NCI-H2227 treated with DMSO at 0.1 percent for 48 hours (cell line): Measurements from ENCODE around the gene ERCC8.

Experiments
- DNase-seq: peaks from one replicate; lab custom pipeline; 2025; lab: John Stamatoyannopoulos, UW

The ERCC8 gene

DNA sequence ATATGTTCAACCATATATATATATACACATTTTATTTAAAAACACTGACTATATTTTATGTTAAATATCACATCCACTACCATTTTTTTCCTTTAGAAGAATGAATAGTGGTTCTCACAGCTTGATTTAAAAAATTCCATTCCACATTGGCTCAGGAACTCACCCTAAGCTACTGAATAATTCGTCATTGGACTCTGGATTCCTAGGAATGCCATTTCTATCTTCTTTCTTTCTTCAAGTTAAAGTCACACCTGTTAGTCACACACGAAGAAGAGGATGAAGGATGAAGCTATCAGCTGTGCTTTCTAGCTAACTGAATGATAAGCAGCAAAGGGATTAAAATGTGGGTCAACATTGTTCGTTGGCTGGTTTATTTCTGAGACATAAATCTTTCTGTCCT lies 108.7 kb downstream of the ERCC8 start:
- DNase-seq = no peak

DNA sequence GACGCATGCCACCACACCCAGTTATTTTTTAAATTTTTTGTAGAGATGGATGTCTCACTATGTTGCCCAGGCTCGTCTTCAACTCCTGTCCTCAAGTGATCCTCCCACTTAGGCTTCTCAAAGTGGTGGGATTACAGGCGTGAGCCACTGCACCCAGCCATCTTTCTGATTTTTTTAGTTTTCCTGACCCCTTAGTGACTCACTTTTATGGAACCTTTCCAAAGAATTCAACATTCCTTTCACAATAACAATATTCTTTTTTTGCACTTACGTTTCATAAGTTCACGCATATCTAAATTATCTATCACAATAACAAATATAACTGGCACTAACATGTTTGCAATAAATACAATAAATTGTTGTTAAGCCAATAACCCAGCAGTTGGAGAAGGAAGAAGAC lies 109.3 kb downstream of the ERCC8 start:
- no peak for DNase-seq

DNA sequence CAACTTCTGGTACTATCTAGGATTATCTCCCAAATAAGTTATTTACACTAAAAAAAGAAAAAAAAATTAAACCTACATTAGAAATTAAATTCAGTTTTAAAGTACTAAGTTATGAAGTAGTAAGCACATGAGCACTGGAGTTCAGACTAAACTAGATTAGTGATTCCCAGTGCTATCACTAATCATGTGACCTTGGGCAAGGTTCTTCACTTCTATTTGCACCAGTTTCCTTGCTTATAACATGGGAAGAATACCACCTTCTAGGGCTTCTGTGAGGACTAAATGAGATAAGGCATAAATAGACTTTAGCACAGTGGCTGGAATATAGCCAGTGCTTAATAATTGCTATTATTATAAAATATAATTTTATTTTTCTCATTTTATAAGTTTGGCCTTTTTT lies 111.3 kb downstream of the ERCC8 start:
- DNase-seq = no peak

- no peak for DNase-seq
Measured at GRCh38 chr5:60830581-60831127, 114.2 kb downstream of the ERCC8 start.

DNA sequence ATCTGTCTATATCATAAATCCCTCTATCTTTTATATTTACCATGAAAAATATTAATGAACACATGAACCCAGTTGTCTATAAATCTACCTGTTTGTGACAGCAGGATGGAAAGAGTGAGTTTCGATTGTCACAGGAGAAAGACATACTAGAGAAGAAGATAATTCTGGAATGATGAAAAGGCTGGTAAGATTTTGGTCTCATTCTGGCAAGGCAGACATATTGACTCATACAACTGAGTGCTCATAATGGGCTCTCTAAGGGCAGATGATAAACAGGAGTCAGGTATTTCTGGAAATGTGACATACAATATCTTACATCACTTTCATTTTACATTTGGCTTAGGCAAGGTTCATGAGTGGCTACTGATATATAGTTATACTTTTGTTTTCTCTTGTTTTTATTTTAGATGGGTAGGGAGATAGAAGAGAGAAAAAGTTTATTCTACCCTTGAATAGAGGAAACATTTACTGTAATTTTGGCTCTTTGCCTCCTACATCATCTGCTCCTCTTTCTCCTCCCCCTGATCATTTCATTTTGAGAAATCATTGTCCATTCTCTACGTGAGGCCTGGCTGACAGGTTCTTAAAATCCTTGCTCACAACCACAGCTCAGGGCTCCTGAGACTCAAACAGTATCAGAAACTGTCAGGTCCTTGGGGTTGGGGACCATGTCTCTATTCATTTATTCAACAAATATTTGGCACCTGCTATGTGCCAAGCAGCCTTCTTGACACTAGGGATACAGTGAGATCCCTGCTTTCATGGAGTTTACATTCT lies 115.2 kb downstream of the ERCC8 start:
- DNase-seq = no peak

DNA sequence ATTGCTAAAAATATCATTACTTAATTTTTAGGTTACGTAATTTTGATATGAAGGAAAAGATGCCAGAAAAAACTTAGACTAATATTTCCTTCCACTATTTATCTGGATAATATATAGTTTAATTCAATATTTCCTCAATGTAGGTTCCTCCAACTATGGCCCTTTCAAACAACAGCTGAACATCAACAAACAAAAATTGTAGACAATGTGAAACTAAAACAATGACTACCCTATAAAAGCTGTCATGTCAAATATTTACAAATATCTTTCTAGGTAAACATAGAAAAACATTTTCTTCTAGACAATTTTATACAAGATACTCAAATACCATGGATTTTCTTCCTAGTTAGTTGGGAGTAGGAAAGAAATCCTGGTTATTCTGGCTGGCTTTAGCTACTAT lies 117.7 kb downstream of the ERCC8 start:
- no peak for DNase-seq

DNA sequence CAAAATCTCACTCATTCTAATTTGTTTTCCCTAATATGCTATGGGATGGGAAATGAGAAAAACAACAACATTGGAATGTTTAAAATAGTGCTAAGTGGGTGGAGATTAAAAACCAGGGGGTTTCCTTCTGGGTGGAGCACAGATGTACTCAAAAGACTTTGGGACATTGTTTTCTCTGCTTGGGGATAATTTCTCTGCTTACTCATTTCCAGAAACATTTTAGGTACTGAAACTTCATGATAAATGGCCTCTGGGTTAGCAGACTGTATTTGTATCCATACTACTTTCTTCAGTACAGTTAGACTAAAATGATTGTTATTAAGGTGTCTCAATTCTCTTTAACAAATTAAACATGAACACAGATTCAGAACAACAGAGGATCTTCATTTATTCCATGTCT lies 118.2 kb downstream of the ERCC8 start:
- no peak for DNase-seq
